Neural crest cell (in vitro differentiated cells): ENCODE results near the gene RAMP3. TPM values are rescaled to one million over a fixed set of nuclear protein-coding genes. Genes with fewer than 3 reads are reported as not detected.

Experiments used
- DNase-seq: peaks from one replicate; pipeline ENCODE4 v3.0.0; 2021; ENCODE audit warnings: low read depth, mixed read lengths, low spot score
- H3K27ac Mint-ChIP-seq: one replicate; pipeline ENCODE4 v1.8.0; 2021; ENCODE audit warnings: mild to moderate bottlenecking, mixed read lengths; ENCODE audit not compliant: unreplicated experiment
- H3K27me3 Mint-ChIP-seq: 2 replicates; pipeline ENCODE4 v1.8.0; 2021; ENCODE audit warnings: low read depth, mild to moderate bottlenecking, mixed read lengths
- H3K36me3 Mint-ChIP-seq: 2 replicates; pipeline ENCODE4 v1.8.0; 2021; ENCODE audit warnings: low read depth, mild to moderate bottlenecking, mixed read lengths
- H3K4me1 Mint-ChIP-seq: 2 replicates; pipeline ENCODE4 v1.8.0; 2021; ENCODE audit warnings: mixed read lengths
- H3K4me3 Mint-ChIP-seq: one replicate; pipeline ENCODE4 v1.8.0; 2021; ENCODE audit warnings: mild to moderate bottlenecking, mixed read lengths
- H3K9me3 Mint-ChIP-seq: 2 replicates; pipeline ENCODE4 v1.8.0; 2021; ENCODE audit warnings: mixed read lengths
- CTCF ChIP-seq: fragments of 200-600 bp; sonication (generic); conservative IDR thresholded peaks from 2 replicates; pipeline ENCODE4 v1.5.0; 2021; ENCODE audit warnings: antibody characterized with exemption, mild to moderate bottlenecking
- total RNA-seq: library from RNA; stranded (reverse); gene quantifications from 2 replicates; pipeline ENCODE4 v1.2.1, GENCODE V29; 2021

The RAMP3 gene
- total RNA-seq, 1 donor from 2014 or later, result not detected

GRCh38 chr7:45155357-45155900 is 2.2 kb upstream of the RAMP3 start:
- peaks cover 3% of the 10 kb centered on the region for H3K36me3 Mint-ChIP-seq
- no peak overlapping the region for H3K27ac Mint-ChIP-seq
- DNase-seq, result no peak
- H3K4me1 Mint-ChIP-seq, result peaks cover 13% of the 10 kb centered on the region
- peaks cover 5% of the 10 kb centered on the region for H3K9me3 Mint-ChIP-seq
- peaks cover 43% of the 10 kb centered on the region for H3K27me3 Mint-ChIP-seq
- no peak for TF ChIP-seq CTCF
- no peak overlapping the region for H3K4me3 Mint-ChIP-seq

GRCh38 chr7:45155941-45156340 is 1.6 kb upstream of the RAMP3 start:
- H3K27ac Mint-ChIP-seq, result no peak overlapping the region
- H3K9me3 Mint-ChIP-seq, result peaks cover 5% of the 10 kb centered on the region
- H3K36me3 Mint-ChIP-seq, result peaks cover 3% of the 10 kb centered on the region
- DNase-seq, result no peak
- TF ChIP-seq CTCF, result no peak
- H3K4me1 Mint-ChIP-seq, result peaks cover 16% of the 10 kb centered on the region
- no peak overlapping the region for H3K4me3 Mint-ChIP-seq
- H3K27me3 Mint-ChIP-seq, result peaks cover 48% of the 10 kb centered on the region

- H3K27ac Mint-ChIP-seq, result no peak overlapping the region
- no peak overlapping the region for H3K4me3 Mint-ChIP-seq
- DNase-seq, result no peak
- peaks cover 5% of the 10 kb centered on the region for H3K9me3 Mint-ChIP-seq
- TF ChIP-seq CTCF, result no peak
- peaks cover 52% of the 10 kb centered on the region for H3K27me3 Mint-ChIP-seq
- peaks cover 3% of the 10 kb centered on the region for H3K36me3 Mint-ChIP-seq
- peaks cover 21% of the 10 kb centered on the region for H3K4me1 Mint-ChIP-seq
Observed at GRCh38 chr7:45156516-45157272, 897 bp upstream of the RAMP3 start.

- Mint-ChIP-seq H3K27ac (no peak overlapping the region), H3K9me3 (peaks cover 5% of the 10 kb centered on the region), H3K4me3 (no peak overlapping the region), H3K36me3 (peaks cover 3% of the 10 kb centered on the region), H3K27me3 (peaks cover 55% of the 10 kb centered on the region), H3K4me1 (peaks cover 21% of the 10 kb centered on the region)
- no peak for DNase-seq
- no peak for TF ChIP-seq CTCF
Observed at GRCh38 chr7:45157286-45157652, 322 bp upstream of the RAMP3 start.

- peak overlapping the region; percentile 42 for H3K4me3 Mint-ChIP-seq
- H3K27ac Mint-ChIP-seq, result no peak overlapping the region
- peaks cover 62% of the 10 kb centered on the region for H3K27me3 Mint-ChIP-seq
- TF ChIP-seq CTCF, result no peak
- peaks cover 8% of the 10 kb centered on the region for H3K9me3 Mint-ChIP-seq
- DNase-seq, result no peak
- H3K36me3 Mint-ChIP-seq, result peaks cover 3% of the 10 kb centered on the region
- H3K4me1 Mint-ChIP-seq, result peaks cover 18% of the 10 kb centered on the region
Observed at GRCh38 chr7:45158471-45158870, 880 bp downstream of the RAMP3 start.
